Breast epithelium (tissue), 4 donors: ENCODE data around the gene KRT86. TPM values are rescaled to one million over a fixed set of nuclear protein-coding genes. Genes with fewer than 3 reads are reported as not detected.
A peak's percentile ranks its signal among the peaks of the same experiment; 100 is the strongest.

Experiments used
- DNase-seq, 2 donors: peaks; one replicate each; pipeline ENCODE4 v3.0.0-alpha.2; 2019; ENCODE audit warnings: low spot score in 2 of 2
- H3K27ac ChIP-seq, 2 donors: fragments of 200-600 bp; sonication (generic) in 1 of 2; one replicate each; pipeline ENCODE4 v1.5.1; 2016 to 2019; ENCODE audit warnings: mild to moderate bottlenecking in 1 of 2
- H3K27me3 ChIP-seq, 2 donors: fragments of 200-600 bp; sonication (generic) in 1 of 2; one replicate each; pipeline versions ENCODE4 v1.5.1 to v1.6.0; 2017 to 2019; ENCODE audit warnings: control low read depth in 1 of 2, mild to moderate bottlenecking in 1 of 2
- H3K36me3 ChIP-seq: fragments of 200-600 bp; one replicate; pipeline ENCODE4 v1.5.1; 2019
- H3K4me1 ChIP-seq, 2 donors: fragments of 200-600 bp; sonication (generic); one replicate each; pipeline ENCODE4 v1.5.1; 2016 to 2019; ENCODE audit warnings: control low read depth in 1 of 2
- H3K4me3 ChIP-seq, 3 donors: fragments of 200-600 bp; sonication (generic); 1 replicate in 2 of 3; 2 replicates in 1 of 3; pipeline ENCODE4 v1.5.1; 2016 to 2019; ENCODE audit warnings: mild to moderate bottlenecking in 3 of 3, moderate library complexity in 2 of 3
- H3K9me3 ChIP-seq, 2 donors: fragments of 200-600 bp; sonication (generic) in 1 of 2; one replicate each; pipeline ENCODE4 v1.5.1; 2016 to 2019; ENCODE audit warnings: control low read depth in 1 of 2
- POLR2A ChIP-seq: fragments of 450-650 bp; IDR thresholded peaks from one replicate; pipeline ENCODE4 v1.6.1; 2016; ENCODE audit warnings: antibody characterized with exemption, mild to moderate bottlenecking, moderate library complexity
- POLR2AphosphoS5 ChIP-seq, 3 donors: sonication (generic); formaldehyde crosslinking; IDR thresholded peaks; one replicate each; pipeline ENCODE4 v1.6.1; 2017; ENCODE audit warnings: antibody characterized with exemption in 3 of 3
- intact Hi-C: fragments of 100-400 bp; cut with DNase I; formaldehyde crosslinking; loops from one replicate; pipeline ENCODE4 v1.15.1; 2023; ENCODE audit warnings: low total_unique reads
- total RNA-seq, 3 donors: library from RNA; depleted of rRNA; stranded (reverse); fragments of >200 nt; gene quantifications; one replicate each; pipeline ENCODE4 v1.1.0, GENCODE V29; 2016
- TF ChIP-seq, protein P1 (sequence below), 3 donors: fragments of 450-650 bp; IDR thresholded peaks; one replicate each; pipeline ENCODE4 v1.5.1; 2016 to 2017; ENCODE audit warnings: antibody characterized with exemption in 3 of 3, mild to moderate bottlenecking in 3 of 3, moderate library complexity in 3 of 3

KRT86 gene
- total RNA-seq, 3 donors from 2014 or later: 0.66 to 2.2 TPM; not detected in 1

GRCh38 chr12:52291267-52291935, 17.0 kb downstream of the KRT86 start, which contains the start of gene KRT81:
Gene KRT81 (minus strand): TSS chr12:52291534. CDS start chr12:52291465, 69 bp downstream.
- Histone ChIP-seq H3K4me1 (no peaks in the 10 kb centered on the region), H3K9me3 (no peaks in the 10 kb centered on the region), H3K36me3 (no peaks in the 10 kb centered on the region), H3K4me3 (no peak within 1 kb of the TSS), H3K27ac (no peak within 1 kb of the TSS), H3K27me3 (no peaks in the 10 kb centered on the region)
- intact Hi-C loops: no loop called here
- TF ChIP-seq, protein P1, sequence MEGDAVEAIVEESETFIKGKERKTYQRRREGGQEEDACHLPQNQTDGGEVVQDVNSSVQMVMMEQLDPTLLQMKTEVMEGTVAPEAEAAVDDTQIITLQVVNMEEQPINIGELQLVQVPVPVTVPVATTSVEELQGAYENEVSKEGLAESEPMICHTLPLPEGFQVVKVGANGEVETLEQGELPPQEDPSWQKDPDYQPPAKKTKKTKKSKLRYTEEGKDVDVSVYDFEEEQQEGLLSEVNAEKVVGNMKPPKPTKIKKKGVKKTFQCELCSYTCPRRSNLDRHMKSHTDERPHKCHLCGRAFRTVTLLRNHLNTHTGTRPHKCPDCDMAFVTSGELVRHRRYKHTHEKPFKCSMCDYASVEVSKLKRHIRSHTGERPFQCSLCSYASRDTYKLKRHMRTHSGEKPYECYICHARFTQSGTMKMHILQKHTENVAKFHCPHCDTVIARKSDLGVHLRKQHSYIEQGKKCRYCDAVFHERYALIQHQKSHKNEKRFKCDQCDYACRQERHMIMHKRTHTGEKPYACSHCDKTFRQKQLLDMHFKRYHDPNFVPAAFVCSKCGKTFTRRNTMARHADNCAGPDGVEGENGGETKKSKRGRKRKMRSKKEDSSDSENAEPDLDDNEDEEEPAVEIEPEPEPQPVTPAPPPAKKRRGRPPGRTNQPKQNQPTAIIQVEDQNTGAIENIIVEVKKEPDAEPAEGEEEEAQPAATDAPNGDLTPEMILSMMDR (IDR thresholded peaks at IDR 0.05): no peak
- TF ChIP-seq POLR2A: no peak
- no peak for TF ChIP-seq POLR2AphosphoS5 (IDR thresholded peaks at IDR 0.05)
- no peak for DNase-seq

- Histone ChIP-seq H3K27ac (no peak overlapping the region), H3K4me3 (no peak overlapping the region), H3K4me1 (no peaks in the 10 kb centered on the region), H3K36me3 (no peaks in the 10 kb centered on the region), H3K9me3 (no peaks in the 10 kb centered on the region), H3K27me3 (no peaks in the 10 kb centered on the region)
- TF ChIP-seq POLR2AphosphoS5 (IDR thresholded peaks at IDR 0.05): no peak
- TF ChIP-seq POLR2A: no peak
- TF ChIP-seq, protein P1 (IDR thresholded peaks at IDR 0.05): no peak
- intact Hi-C loops: loop anchor here (1.0 kb wide), 1 partner anchor 25 kb away; no protein-coding TSS in a partner anchor
- peak in 1 of 2 donors; percentile 19 for DNase-seq
Observed at GRCh38 chr12:52293926-52294325, 19.5 kb downstream of the KRT86 start.

DNA sequence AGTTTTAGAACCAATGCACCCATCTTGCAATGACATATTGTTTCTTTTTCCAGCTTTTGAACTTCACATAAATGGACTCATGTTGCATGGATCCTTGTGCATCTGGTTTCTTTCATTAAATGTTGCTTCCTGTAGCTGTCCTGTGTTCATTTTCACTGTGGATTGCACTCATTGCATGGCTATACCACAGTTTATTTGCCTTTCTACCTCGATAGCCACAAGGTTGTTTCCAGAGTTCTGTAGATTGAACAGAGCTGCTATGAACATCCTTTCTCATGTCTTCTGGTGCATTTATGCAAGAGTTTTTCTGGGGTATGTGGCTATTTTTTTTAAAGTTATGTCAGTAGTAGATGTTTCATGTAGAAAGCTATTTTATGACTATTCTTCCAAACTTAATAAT, 20.4 kb downstream of the KRT86 start:
- Histone ChIP-seq H3K4me3 (no peak overlapping the region), H3K27me3 (no peaks in the 10 kb centered on the region), H3K9me3 (no peaks in the 10 kb centered on the region), H3K4me1 (no peaks in the 10 kb centered on the region), H3K36me3 (no peaks in the 10 kb centered on the region), H3K27ac (no peak overlapping the region)
- TF ChIP-seq POLR2AphosphoS5 (IDR thresholded peaks at IDR 0.05) (no peak), POLR2A (no peak)
- TF ChIP-seq, protein P1 (IDR thresholded peaks at IDR 0.05): no peak
- no peak for DNase-seq
- intact Hi-C loops: loop anchor here (1.0 kb wide), 1 partner anchor 24 kb away; no protein-coding TSS in a partner anchor

DNA sequence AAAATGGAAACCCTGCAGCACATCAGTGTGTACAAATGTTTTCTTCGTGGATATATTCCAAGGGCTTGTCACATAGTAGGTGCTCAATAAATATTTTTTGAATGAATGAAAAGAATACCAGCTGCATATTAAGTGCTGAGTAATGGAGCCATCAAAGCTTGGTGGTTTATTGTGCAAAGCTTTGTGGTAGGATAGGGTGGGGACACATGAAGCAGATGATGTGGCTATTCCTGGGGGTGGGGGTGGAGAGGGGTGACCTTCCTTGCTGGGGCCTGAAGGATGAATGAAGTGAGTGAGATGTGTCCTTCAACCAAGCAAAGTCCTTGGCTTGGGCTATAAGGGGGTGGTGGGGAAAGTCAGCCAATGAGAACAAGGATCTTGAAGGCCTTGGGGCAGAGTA, 21.2 kb downstream of the KRT86 start:
- Histone ChIP-seq H3K9me3 (no peaks in the 10 kb centered on the region), H3K36me3 (no peaks in the 10 kb centered on the region), H3K4me3 (no peak overlapping the region), H3K4me1 (no peaks in the 10 kb centered on the region), H3K27me3 (no peaks in the 10 kb centered on the region), H3K27ac (no peak overlapping the region)
- intact Hi-C loops: no loop called here
- DNase-seq: peak in 1 of 2 donors; percentile 15
- TF ChIP-seq POLR2AphosphoS5 (IDR thresholded peaks at IDR 0.05) (no peak), POLR2A (no peak)
- TF ChIP-seq, protein P1 (IDR thresholded peaks at IDR 0.05): no peak

DNA sequence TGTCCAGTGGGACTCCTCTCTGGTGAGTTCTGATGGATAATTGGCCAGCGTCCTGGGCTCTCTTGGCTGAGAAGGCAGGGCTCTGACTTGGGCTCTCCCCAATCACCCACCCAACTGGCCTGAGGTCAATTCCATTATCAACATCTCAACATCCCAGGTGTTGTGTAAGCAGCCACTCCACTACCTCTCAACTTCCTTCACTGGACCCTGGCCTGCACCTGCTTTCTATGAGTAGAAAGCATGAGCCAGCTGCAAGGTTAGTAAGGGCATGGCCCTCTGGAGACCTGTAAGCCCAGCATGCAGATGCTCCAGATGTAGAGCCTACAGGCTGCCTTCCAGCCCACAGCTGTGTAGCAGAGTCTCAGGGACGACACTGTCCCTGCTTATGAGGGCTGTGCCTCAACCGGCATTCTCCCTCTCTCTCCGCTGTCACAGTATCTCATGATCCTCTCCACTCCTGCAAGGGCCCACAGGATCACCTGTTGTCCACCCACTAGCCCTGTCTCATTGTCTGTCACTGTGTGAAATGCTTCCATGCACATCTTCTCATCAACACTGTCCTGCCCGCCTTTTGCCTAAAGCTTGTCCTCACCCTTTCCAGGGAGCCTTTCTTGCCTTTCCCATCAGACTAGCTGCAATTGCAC, 22.2 kb downstream of the KRT86 start:
- Histone ChIP-seq H3K4me3 (no peak overlapping the region), H3K27ac (no peak overlapping the region), H3K36me3 (no peaks in the 10 kb centered on the region), H3K4me1 (no peaks in the 10 kb centered on the region), H3K27me3 (no peaks in the 10 kb centered on the region), H3K9me3 (no peaks in the 10 kb centered on the region)
- TF ChIP-seq, protein P1 (IDR thresholded peaks at IDR 0.05): no peak
- TF ChIP-seq POLR2A (no peak), POLR2AphosphoS5 (IDR thresholded peaks at IDR 0.05) (no peak)
- DNase-seq: peak in 1 of 2 donors; percentile 34
- intact Hi-C loops: no loop called here
